Measurements from ENCODE around the gene LMNA. TPM values are rescaled to one million over a fixed set of nuclear protein-coding genes. Genes with fewer than 3 reads are reported as not detected.

Gene LMNA
- polyA plus RNA-seq, 4 donors = 94.5 to 161 (median 104) TPM

GRCh38 chr1:156135930-156136871 is 21.7 kb downstream of the LMNA start:
- no peak for DNase-seq (ENCODE audit: low read depth in 4 of 4, low spot score in 3 of 4)

GRCh38 chr1:156136970-156137483 is 22.5 kb downstream of the LMNA start:
- DNase-seq (ENCODE audit: low read depth in 4 of 4, low spot score in 3 of 4) = no peak

GRCh38 chr1:156138458-156138867 is 24.0 kb downstream of the LMNA start:
- no peak for DNase-seq (ENCODE audit: low read depth in 4 of 4, low spot score in 3 of 4)

GRCh38 chr1:156140879-156141707 is 26.6 kb downstream of the LMNA start:
- DNase-seq (ENCODE audit: low read depth in 4 of 4, low spot score in 3 of 4) = no peak

- no peak for DNase-seq (ENCODE audit: low read depth in 4 of 4, low spot score in 3 of 4)
These were observed 29.4 kb downstream of the LMNA start for GRCh38 chr1:156143765-156144489.

- no peak for DNase-seq (ENCODE audit: low read depth in 4 of 4, low spot score in 3 of 4)
These were observed 30.2 kb downstream of the LMNA start for GRCh38 chr1:156144742-156145141.

GRCh38 chr1:156145650-156146019 is 31.1 kb downstream of the LMNA start:
- no peak for DNase-seq (ENCODE audit: low read depth in 4 of 4, low spot score in 3 of 4)

GRCh38 chr1:156146020-156146768 is 31.7 kb downstream of the LMNA start:
- DNase-seq (ENCODE audit: low read depth in 4 of 4, low spot score in 3 of 4) = no peak

GRCh38 chr1:156146769-156147405 is 32.4 kb downstream of the LMNA start:
- no peak for DNase-seq (ENCODE audit: low read depth in 4 of 4, low spot score in 3 of 4)

- no peak for DNase-seq (ENCODE audit: low read depth in 4 of 4, low spot score in 3 of 4)
These were observed 33.7 kb downstream of the LMNA start for GRCh38 chr1:156148216-156148615.

GRCh38 chr1:156149374-156150332 is 35.1 kb downstream of the LMNA start:
- DNase-seq (ENCODE audit: low read depth in 4 of 4, low spot score in 3 of 4) = no peak

GRCh38 chr1:156150333-156151011 is 36.0 kb downstream of the LMNA start:
- no peak for DNase-seq (ENCODE audit: low read depth in 4 of 4, low spot score in 3 of 4)

- no peak for DNase-seq (ENCODE audit: low read depth in 4 of 4, low spot score in 3 of 4)
These were observed 36.7 kb downstream of the LMNA start for GRCh38 chr1:156151093-156151688.

- peak in 1 of 4 donors; percentile 45 for DNase-seq (ENCODE audit: low read depth in 4 of 4, low spot score in 3 of 4)
These were observed 38.1 kb downstream of the LMNA start for GRCh38 chr1:156152628-156153027.

GRCh38 chr1:156153362-156153761 is 38.9 kb downstream of the LMNA start, which contains the start of gene SEMA4A:
Gene SEMA4A, plus strand, starts transcription at chr1:156153585. Its CDS starts 994 bp downstream, at chr1:156154579.
- DNase-seq (ENCODE audit: low read depth in 4 of 4, low spot score in 3 of 4) = peak in 1 of 4 donors; percentile 54

GRCh38 chr1:156154317-156154749 is 39.8 kb downstream of the LMNA start:
- no peak for DNase-seq (ENCODE audit: low read depth in 4 of 4, low spot score in 3 of 4)

All from left renal pelvis (tissue), 4 donors.